Pericardium fibroblast (primary cell): ENCODE results near the gene TBRG4. TPM values are rescaled to one million over a fixed set of nuclear protein-coding genes. Genes with fewer than 3 reads are reported as not detected.

ENCODE experiments used
- total RNA-seq: library from RNA; depleted of rRNA; stranded (reverse); fragments of >200 nt; gene quantifications from 2 replicates; pipeline ENCODE4 v1.2.3, GENCODE V29; 2015

The TBRG4 gene
- 39.0 and 41.1 TPM in 2 replicates for total RNA-seq

GRCh38 chr7:45111298-45112223 is at the start of gene TBRG4:
TSS of gene TBRG4 (minus strand) at chr7:45111697. CDS start at chr7:45109237, 2,460 bp downstream.

GRCh38 chr7:45157653-45158401 is 46.3 kb upstream of the TBRG4 start, which contains the start of gene RAMP3:
TSS of gene RAMP3 (plus strand) at chr7:45157791. CDS start at chr7:45157829, 38 bp downstream.

GRCh38 chr7:45088821-45089340 is 22.6 kb downstream of the TBRG4 start, which contains the start of gene NACAD:
TSS of gene NACAD (minus strand) at chr7:45088969. CDS start at chr7:45088894, 75 bp downstream.

Other genes with a start within 250 kb of the TBRG4 start
- 7.4 and 8.4 TPM in 2 replicates for gene PURB, start 226.2 kb downstream of the TBRG4 start, total RNA-seq
- not detected in 2 replicates for gene MYO1G, start 132.7 kb downstream of the TBRG4 start, total RNA-seq
- gene CCM2, start 111.5 kb downstream of the TBRG4 start, total RNA-seq, result 43.1 and 57.8 TPM in 2 replicates
- gene NACAD, start 22.7 kb downstream of the TBRG4 start, total RNA-seq, result 1.6 and 3.9 TPM in 2 replicates
- not detected in 2 replicates for gene RAMP3, start 46.1 kb upstream of the TBRG4 start, total RNA-seq